KBM-7 (cell line): ENCODE results near the gene CPT1A.

Experiments used
- DNase-seq: peaks from one replicate; pipeline ENCODE4 v3.0.0-alpha.2; 2015
- in situ Hi-C: fragments of 300-500 bp; cut with MboI; formaldehyde crosslinking; loops from 2 replicates; pipeline ENCODE4 v1.14.3; 2020; ENCODE audit warnings: low sequenced_read_pairs, low pct_unique_long_range_greater_than_20kb, mixed read lengths

The CPT1A gene

GRCh38 chr11:68748061-68748460 lies 93.7 kb downstream of the CPT1A start:
- no peak for DNase-seq
- in situ Hi-C loops = no loop called here

GRCh38 chr11:68743539-68743938 lies 98.2 kb downstream of the CPT1A start:
- in situ Hi-C loops = no loop called here
- DNase-seq = no peak

GRCh38 chr11:68741463-68741862 lies 100.3 kb downstream of the CPT1A start:
- no peak for DNase-seq
- in situ Hi-C loops = no loop called here

DNA sequence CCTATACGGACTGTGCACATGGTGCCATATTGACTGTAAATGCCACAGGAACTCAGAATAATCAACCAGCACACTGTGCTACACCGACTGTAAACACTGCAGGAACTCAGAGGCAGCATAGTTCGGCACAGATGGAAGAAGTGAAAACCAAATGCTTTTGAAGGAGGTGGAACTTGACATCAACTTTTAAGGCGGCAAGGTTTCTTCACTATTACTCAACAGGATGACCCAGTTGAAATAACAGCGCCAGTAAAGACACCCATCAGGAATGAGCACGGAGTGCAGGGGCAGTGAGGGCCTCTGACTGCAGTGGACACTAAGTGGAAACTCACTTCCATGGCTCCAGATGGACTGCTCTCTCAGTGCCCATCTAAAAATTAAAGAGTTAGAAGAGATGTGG lies 106.1 kb downstream of the CPT1A start:
- in situ Hi-C loops = no loop called here
- no peak for DNase-seq

- in situ Hi-C loops = no loop called here
- no peak for DNase-seq
Measured at GRCh38 chr11:68735125-68735524, 106.6 kb downstream of the CPT1A start.

GRCh38 chr11:68734111-68734510 lies 107.6 kb downstream of the CPT1A start:
- in situ Hi-C loops = no loop called here
- no peak for DNase-seq

- no peak for DNase-seq
- in situ Hi-C loops = no loop called here
Measured at GRCh38 chr11:68727783-68728182, 113.9 kb downstream of the CPT1A start.

- DNase-seq = peak; percentile 65
- in situ Hi-C loops = no loop called here
Measured at GRCh38 chr11:68724293-68724692, 117.4 kb downstream of the CPT1A start.

DNA sequence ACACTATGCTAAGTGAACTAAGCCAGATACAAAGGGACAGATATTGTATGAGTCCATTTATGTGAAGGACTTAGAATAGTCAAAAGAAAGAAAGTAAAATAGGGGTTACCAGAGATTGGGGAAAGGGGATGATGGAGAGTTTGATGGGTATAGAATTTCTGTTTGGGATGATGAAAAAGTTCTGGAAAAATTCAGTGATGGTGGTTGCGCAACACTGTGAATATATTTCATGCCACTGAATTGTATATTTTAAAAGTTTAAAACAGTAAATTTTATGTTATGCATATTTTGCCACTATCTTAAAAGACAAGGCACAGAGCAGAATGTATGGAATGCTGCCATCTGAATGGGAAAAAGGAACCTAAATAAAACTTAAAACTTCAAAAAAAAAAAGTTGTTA lies 119.6 kb downstream of the CPT1A start:
- in situ Hi-C loops = no loop called here
- DNase-seq = no peak

DNA sequence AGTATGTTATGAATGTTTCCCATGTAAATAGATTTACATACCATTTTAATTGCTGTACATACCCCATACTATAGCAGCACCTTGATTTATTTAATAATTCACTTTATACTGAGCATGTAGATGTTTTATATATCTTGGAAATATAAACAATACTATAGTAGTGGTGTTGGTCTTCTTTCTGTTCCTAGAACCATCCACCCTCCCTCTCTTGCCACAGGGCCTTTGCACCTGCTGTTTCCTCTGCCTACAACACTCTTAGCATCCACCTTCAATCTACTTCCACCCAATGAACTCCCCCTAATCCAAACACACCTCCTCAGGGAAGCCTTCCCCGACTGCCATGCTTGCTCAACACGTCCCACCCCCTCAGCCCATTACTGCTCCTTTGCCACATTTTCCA lies 120.6 kb downstream of the CPT1A start:
- in situ Hi-C loops = no loop called here
- DNase-seq = no peak

GRCh38 chr11:68715456-68716122 lies 126.1 kb downstream of the CPT1A start:
- in situ Hi-C loops = no loop called here
- no peak for DNase-seq

- DNase-seq = no peak
- in situ Hi-C loops = no loop called here
Measured at GRCh38 chr11:68714060-68714856, 127.5 kb downstream of the CPT1A start.

DNA sequence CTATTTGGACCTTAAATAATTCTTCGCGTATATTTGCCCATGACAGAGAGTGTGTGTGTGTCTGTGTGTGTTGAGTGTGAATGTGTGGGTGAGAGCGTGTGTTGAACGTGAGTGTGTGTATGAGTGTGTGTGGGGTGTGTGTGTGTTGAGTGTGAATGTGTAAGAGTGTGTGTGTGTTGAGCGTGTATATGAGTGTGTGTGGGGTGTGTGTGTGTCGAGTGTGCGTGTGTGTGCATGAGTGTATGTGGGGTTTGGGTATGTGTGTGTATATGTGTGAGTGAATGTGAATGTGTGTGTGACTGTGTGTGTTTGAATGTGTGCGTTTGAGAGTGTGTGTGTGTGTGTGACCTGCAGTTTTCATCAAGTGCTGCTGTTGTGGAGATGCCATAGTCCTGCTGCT lies 130.6 kb downstream of the CPT1A start:
- no peak for DNase-seq
- in situ Hi-C loops = no loop called here

- in situ Hi-C loops = no loop called here
- DNase-seq = no peak
Measured at GRCh38 chr11:68710409-68710808, 131.3 kb downstream of the CPT1A start.

- in situ Hi-C loops = no loop called here
- no peak for DNase-seq
Measured at GRCh38 chr11:68709062-68709461, 132.7 kb downstream of the CPT1A start.

DNA sequence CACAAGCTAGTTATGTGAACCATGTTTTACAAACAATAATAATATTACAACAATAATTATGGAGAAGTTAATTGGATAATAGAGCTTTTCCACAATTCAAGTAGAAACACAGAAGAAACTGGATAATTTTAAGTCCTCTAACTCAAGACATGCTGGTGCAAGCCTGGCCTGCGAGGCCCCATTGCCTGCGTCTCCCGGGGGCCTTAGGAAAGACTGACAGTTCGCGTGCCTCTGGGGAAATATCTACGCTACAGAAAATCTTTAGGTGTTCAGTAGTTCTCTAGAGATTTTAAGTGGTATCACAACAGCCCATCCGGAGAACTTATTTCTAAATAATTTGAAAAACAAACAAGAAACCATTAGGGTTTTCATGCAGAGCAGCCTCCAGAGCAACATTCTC lies 134.2 kb downstream of the CPT1A start:
- in situ Hi-C loops = no loop called here
- DNase-seq = no peak

GRCh38 chr11:68704887-68705286 lies 136.8 kb downstream of the CPT1A start:
- no peak for DNase-seq
- in situ Hi-C loops = no loop called here
